Epidermal melanocyte (primary cell): ENCODE measurements around the gene AP4B1.

Experiments
- DNase-seq: peaks from one replicate; pipeline ENCODE4 v3.0.0; 2011; ENCODE audit warnings: low spot score; ENCODE audit not compliant: insufficient read length

Gene AP4B1

DNA sequence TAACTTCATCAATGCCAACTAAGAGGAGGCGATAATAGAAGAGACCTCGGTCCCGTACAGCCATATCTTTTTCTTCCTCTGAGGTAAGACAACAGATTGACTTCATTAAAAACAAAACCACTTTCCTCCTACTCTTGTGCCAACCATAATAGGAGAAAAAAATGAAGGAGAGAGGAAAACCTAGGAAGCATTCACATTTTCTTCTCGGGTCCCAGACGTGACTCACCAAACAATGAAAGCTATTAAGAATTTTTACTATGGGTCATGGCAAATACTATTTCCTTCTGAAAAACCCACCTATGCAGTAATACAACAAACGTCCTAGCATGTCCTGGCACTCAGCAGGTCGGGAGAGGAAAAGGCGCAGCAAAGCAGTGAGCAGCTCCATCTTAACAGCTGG, 8.6 kb downstream of the AP4B1 start:
- no peak for DNase-seq

DNA sequence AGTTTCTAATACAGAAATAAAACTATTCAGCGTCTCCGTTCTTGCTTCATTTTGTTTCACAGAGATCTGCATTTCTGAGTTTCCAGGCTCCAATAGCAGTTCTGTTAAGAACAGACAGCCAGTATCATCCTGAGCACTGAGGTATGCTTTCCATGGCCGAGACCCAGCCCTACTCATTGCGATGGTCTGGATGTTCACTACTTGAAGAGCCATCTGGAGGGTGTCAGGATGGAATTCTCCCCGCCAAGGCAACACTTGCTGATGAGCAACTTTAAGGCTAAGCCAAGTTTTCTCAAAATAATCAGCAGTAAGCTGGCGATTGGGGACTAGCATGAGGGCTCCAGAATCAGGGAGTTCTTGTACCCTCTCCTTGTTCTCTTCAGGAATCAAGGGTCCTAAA, 9.5 kb downstream of the AP4B1 start:
- no peak for DNase-seq

DNA sequence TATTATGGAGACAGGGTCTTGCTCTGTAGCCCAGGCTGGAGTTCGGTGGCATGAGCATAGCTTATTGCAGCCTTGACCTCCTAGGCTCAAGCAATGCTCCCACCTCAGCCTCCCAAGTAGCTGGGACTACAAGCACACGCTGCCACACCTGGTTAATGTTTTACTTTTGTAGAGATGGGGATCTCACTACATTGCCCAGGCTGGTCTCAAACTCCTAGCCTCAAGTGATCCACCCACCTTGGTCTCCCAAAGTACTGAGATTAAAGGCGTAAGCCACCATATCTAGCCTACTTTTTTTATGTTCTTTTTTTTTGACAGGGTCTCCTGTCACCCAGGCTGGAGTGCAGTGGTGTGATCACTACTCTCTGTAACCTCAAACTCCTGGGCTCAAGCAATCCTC, 11.3 kb downstream of the AP4B1 start:
- DNase-seq: no peak

DNA sequence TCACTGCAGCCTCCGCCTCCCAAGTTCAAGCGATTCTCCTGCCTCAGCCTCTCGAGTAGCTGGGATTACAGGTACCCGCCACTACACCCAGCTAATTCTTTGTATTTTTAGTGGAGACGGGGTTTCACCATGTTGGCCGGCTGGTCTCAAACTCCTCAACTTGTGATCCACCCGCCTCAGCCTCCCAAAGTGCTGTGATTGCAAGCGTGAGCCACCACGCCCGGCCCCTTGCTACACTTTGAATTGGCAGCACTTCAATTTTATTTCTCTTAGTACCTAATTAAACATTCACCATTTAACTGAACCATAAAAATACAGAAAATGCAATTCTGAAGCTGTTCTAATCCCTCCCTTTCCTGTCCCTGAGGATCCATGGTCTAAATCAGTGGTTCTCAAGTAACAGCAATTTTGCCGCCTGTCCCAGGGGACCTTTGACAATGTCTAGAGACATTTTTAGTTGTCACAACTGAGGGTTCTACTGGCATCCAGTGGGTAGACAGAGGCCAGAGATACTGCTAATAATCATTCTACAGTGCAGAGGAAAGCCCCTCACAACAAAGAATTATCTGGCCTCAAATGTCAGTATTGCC, 12.9 kb downstream of the AP4B1 start:
- DNase-seq: no peak

DNA sequence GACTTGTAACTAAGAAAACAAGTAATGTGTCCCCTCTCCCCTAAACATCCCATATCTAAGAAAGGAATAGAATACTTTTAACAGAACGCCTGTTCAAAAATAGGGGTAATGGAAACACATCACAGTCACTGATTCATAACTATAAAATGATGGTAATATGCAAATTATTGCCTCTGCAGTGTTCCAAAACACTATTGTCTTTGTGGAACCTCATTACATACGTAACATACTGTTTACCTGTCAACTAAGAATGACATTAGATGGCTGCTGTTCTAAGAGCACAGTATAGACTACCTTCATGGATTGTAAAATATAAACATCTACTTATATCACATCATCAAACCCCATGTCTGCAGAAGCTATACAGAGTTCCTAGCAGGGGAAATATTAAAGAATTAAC, 13.8 kb downstream of the AP4B1 start:
- DNase-seq: no peak

DNA sequence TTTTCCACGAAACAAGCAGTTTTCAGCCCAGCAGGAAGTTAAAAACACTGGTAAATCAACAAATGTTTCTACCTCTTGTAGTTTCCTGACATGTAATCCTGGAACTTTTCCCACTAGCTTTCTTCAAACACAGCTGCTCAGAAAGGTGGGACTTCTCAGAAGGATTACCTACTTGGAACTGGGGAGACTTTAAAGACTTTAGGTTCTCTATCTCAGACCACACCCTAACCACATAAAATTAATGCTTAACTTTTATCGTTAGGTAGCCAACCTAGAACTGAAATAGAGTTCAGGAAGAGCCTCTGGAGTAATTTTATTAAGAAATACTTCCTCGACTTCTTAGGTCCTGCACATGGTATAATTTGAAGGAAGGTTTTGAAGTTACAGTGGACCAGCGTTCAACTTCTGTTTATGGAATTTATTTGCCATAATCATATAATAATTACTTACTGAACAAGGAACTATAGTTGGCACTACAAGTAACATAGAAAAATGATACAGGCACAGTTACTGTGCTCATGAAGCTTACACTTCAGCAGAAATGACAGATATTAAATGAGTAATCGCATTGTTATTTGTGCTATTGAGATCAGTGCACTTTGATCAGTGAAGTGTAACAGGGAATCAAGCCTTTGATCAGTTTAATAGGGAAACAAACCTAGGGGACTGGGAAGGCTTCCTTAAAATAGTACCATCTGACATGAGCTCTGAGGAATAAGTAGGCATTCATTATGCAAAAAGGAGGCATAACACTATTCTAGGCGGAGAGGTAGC, 17.0 kb downstream of the AP4B1 start, which contains the start of gene BCL2L15:
TSS of gene BCL2L15 (minus strand) at position 180 of the 774 bp plus-strand sequence. CDS start 206 bp downstream, outside the sequence.
- no peak for DNase-seq

DNA sequence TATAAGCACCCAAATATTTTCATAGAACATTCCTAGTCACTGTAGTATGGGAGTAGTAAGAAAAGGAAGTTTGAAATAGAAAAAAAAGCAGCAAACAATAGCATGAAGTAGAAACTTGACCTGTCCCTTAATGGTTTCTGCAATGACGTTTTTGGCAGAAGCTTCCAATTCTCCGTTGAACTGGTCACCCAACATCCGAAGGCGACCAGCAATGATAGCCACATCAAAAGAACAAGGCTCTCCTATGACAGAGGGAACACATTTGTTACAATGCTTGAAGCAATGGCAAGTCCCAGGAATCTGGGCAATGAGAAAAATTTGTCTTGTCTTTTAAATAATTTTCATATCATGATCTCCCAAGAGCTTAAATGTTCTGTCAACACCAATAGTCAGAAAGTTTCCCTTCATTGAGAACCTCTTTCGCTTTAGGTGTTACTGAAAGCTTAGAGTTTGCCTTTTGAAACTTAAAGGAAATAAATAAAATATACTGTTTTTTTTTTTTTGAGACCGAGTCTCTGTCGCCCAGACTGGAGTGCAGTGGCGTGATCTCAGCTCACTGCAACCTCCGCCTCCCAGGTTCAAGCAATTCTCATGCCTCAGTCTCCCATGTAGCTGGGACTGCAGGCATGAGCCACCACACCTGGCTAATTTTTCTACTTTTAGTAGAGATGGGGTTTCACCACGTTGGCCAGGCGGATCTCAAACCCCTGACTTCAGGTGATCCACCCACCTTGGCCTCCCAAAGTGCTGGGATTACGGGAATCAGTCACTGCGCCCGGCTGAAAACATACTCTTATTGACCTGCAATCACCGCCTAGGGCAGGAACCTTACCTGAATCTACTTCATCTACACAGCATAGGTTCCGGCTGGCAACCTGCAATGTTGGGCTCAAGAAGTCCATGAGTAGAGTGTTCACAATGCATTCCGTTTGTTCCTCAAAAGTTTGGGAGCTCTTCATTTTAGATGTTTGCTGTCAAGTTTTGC, 17.9 kb downstream of the AP4B1 start:
- no peak for DNase-seq

DNA sequence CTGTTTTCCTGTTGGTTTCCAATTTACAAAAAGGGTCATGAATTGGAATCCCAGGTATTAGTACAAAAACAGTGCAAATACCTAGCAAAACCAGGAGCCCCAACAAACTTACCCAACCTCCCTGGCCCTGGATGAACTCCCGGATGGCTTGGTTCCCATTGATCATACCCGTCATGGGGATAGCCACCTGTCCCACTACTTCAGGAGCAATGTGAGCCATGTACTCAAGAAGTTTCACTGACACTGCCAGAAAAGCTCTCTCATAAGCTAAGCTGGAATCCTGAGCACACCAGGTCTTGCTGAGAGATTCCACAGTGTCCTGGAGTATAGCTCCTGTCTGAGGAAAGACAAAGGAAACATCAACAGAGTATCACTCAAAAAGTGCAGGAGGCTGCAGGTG, 22.9 kb downstream of the AP4B1 start:
- DNase-seq: no peak

DNA sequence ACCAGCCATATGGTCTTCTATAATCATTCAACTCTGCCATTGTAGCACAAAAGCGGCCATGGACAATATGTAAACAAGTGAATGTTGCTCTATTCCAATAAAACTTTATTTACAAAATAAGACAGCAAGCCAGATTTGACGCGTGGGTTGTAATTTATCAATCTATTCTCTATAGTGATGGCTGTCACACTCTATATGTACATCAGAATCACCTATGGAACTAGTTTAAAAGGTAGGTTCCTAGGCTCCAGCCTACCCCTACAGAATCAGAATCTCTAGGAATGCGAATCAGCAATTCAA, 24.9 kb downstream of the AP4B1 start:
- no peak for DNase-seq

DNA sequence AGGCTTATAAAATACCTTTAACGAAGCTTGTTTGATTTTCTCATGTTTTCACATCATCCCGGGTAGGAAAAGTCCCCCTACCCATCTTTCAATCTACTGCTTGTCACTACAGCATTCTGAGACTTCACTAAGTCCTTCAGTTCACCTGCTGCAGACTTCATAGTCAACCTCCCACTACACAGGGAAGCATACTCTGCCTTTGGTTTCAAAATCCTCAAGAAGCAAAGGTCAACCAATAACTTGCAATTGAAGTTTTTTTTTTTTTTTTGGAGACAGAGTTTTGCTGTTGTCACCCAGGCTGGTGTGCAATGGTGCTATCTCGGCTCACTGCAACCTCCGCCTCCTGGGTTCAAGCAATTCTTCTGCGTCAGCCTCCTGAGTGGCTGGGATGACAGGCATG, 28.4 kb downstream of the AP4B1 start:
- DNase-seq: no peak

DNA sequence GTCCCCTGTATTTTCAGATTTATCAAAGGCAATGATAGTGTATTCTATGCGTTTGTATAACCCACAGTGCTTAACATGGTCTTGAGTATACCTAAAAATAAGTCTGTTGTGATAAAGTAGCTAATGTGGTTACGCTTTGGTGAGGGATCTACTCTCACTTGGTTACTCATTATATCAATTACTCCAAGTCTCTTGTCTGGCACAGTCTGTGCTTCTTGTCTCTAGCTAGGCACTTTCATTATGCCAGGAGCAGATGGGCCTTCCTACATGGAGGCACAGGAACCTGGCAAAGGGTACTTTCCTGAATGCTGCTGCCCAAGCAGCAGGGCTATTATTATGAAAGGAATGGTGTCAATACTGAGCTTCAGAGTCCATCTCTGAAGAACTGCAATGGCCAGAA, 28.9 kb downstream of the AP4B1 start:
- no peak for DNase-seq

DNA sequence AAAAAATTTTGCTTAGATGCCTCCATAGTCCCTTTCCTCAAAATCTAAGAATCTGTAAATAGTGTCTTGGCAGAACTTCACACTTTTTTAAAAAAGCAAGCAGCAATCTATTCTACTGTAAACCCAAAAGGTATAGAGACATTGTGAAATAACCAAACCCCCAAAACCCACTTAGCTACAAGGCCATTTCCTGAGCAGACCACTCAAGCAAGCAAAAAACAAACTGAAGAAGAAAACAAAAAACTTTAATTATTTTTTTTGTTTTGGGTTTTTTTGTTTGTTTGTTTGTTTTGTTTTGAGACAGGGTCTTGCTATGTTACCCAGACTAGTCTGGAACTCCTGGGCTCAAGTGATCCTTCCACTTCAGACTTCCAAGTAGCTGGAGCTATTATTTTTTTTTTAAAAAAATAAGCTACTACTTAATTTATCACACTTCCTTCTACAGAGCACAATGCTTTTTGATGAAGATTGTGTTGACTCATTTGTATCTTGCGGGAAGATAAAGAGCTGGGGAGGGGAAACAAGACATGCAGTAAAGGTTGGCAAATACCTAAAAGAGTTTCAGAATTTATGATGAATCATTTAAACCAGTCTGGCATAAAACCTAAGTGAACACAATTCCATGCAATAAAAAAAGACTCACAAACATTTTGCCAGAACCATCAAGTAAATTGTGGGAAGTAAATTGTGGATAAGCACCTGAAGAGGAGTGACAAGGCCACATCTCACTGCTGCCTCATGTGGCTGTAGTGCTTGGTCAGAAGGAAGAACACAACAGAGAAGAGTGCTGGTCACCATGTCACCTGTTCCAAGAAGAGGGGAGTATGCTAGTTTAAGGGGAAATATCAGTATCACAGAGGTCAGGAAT, 30.4 kb downstream of the AP4B1 start:
- DNase-seq: no peak

DNA sequence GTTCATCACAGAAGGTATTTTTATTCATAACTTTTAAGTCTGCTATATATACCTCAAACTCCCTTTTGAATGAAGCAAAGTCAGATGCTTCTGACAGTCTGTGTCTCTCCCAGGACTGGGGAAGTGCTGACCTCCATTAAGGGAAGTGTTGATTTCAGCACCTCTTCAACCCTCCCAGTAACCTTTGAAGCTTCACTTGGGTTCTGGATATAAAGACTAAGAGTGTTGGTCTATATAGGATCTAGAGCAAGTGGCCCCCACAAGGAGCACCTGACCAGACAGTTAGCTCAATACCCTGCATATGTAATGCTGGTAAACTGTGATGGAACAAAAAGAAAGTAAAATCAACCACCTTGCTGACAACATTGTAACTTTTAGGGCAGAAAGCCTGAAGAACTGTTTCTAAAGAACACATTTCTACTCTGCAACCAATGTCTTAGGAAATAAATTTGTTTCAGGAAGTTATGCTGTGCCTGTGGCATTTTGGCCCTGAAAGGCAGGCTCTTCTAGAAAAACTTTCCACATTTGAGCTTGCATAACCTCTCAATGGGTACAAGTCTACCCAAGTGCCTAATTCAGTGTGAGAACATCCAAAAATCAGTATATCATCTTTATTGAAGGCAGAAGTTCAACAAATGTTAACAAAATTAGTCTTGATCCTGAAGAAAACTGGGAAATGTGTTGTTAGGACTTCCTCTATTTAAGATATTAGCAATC, 32.2 kb downstream of the AP4B1 start:
- no peak for DNase-seq

DNA sequence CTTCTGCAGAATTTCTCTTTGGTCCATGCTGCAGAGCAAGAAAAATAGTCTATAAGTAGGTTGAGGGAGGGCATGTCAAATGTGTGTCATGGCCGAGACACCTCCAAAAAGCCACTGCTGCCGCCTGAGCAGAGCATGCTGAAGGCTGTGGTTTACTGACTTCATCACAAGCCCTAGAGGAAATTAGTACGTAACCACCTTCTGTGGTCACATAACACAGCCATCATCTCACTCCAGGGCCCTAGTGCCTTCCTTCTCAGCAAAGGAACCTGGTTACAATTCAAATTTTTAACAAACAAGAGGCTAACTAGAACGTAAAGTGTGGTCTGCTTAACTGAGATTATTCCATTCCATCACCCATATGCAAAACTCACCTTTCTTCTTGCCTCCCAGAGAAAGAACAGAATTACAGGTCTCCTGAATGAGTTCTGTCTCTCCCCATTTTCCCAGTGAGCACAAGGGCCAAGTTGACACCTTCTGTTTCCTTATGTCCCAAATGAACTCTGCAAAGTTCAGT, 32.9 kb downstream of the AP4B1 start, which contains the start of gene PTPN22:
TSS of gene PTPN22 (minus strand) at position 116 of the 517 bp plus-strand sequence.
- no peak for DNase-seq

DNA sequence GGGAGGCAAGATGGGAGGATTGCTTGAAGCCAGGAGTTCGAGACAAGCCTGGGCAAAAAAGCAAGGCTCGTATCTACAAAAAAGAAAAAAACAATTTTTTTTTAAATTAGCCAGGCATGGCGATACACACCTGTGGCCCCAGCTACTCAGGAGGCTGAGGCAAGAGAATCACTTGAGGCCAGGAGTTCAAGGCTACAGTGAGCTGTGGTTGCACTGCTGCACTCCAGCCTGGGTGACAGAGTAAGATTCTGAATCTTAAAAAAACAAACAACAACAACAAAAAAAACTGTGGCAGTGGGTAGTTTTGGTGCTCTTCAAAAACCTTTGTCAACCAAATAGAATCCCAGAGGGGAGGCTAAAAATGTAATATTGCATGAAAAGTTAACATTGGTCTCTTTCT, 33.8 kb downstream of the AP4B1 start:
- DNase-seq: no peak

DNA sequence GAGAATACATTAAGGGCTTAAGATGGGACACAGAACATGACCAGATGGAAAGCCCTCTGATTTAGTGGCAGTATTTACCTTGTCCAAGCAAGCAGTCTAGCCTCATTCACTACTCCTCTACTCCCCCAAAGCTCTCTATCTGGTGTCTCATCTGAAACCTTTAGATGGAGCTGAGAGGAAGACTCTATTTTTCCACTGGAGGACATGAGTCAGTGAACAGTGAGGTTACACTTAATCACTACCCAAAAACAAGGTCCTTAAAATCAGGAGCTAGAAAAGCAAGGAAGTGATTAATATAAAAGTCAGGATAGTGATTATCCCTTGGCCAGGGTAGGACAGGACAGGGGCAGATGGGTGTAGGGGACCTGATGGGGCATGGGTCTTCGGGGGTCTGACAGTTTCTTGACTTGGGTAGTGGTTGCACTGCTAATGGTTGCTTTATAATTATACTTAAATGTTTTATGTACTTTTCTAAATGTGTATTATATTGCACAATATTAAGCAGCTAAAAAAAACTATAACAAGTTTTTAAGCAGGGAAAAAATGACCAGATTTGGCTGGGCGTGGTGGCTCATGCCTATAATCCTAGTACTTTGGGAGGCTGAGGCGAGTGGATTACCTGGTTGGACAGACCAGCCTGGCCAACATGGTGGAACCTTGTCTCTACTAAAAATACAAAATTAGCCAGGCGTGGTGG, 36.1 kb downstream of the AP4B1 start:
- DNase-seq: no peak

DNA sequence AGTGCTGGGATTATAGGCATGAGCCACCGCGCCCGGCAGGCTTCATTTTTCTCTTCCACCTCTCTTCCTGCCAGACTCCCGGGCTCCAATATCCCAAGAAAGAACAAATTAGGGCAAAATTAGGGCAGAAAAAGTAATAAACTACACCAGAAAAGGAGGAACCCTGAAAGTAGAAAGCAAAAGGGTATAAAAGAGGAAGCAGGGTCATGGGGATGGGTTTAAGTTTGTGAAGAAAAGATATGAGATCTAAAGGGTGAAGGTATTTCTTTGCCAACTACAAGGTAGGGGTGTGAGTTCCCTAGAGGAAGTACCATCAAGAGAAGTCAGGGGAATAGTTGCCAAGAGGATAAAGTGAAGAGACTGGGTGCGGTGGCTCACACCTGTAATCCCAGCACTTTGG, 43.0 kb downstream of the AP4B1 start:
- no peak for DNase-seq

DNA sequence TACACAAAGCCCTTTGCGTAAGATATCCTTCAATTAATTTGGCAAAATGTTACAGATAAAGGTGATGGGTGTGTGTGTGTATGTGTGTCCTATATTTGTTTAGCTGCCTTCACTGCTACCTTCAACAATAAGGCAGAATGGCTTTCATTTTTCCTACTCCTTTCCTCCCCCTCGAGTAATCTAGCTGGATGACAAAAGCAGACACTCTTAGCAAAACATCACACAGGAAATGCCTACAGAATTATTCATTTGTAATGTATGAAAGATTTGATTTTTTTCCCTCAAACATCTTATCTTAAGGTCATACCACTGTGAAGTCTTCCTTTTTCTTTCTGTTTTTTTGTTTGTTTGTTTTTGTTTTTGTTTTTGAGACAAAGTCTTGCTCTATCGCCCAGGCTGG, 43.7 kb downstream of the AP4B1 start:
- DNase-seq: no peak

DNA sequence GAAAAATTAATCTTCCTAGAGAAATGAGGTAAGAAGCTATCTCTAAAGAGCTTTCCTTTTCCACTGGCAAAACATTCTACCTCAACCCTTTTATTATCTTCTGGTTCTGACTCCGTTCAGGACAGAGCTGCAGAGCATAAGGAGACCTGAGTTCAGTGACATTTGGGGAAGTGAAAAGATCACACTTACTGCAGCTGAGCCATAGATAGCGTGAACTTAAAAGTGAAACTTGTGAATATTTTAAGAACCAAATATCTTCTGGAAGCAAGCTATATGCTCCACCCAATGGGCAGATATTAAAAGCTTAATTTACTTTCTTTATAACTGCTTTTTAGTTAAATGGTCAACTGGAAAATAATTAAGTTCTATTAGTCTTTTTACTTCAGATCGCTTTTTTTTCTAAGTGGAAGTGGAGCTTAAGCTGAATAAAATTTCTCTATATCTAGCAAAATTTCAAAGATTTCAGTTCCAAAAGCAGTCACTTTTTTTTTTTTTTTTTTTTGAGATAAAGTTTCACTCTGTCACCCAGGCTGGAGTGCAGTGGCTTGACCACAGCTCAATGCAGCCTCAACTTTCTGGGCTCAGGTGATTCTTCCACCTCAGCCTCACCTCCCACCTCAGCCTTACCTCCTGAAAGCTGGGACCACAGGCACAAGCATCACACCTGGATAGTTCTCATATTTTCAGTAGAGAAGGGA, 45.0 kb downstream of the AP4B1 start:
- no peak for DNase-seq
